Measurements from ENCODE around the gene C1orf210.

The C1orf210 gene

DNA sequence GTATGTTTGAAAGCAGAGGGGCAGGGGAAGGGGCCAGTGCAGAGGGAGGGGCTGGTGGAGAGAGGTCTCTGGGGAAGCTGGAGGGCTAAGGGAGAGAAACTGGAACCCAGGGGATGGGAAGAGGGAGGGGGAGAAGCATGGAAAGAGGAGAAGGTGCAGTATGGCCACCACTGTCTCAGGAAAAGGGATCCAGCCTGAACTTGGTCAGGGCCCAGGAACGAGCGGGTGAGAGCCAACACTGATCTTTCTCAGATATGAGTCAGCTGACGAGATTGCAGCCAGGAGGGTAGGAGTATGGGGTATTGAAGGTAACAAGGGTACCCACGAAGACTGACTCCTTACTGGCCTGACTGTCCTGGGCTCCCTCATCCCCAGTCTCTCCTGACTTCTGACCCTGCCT, 33.5 kb upstream of the C1orf210 start:
- no peaks in the 10 kb centered on the region for H3K4me1 ChIP-seq (ENCODE audit: insufficient read depth, low read length)
- no peak overlapping the region for H3K27ac ChIP-seq (ENCODE audit: low read depth, low read length)
- H3K36me3 ChIP-seq (ENCODE audit: insufficient read depth, low read length) = no peaks in the 10 kb centered on the region
- H3K9ac ChIP-seq (ENCODE audit: low read length) = no peak overlapping the region
- no peaks in the 10 kb centered on the region for H3K27me3 ChIP-seq (ENCODE audit: control insufficient read depth in 1 of 2, insufficient read depth in 2 of 2, low read length in 2 of 2)
- H3K4me3 ChIP-seq (ENCODE audit: low read depth in 1 of 2, low read length in 2 of 2) = no peak overlapping the region
- H3K9me3 ChIP-seq (ENCODE audit: low read length) = no peaks in the 10 kb centered on the region

- Histone ChIP-seq H3K4me3 (ENCODE audit: low read depth in 1 of 2, low read length in 2 of 2) (no peak overlapping the region), H3K9me3 (ENCODE audit: low read length) (no peaks in the 10 kb centered on the region), H3K27me3 (ENCODE audit: control insufficient read depth in 1 of 2, insufficient read depth in 2 of 2, low read length in 2 of 2) (no peaks in the 10 kb centered on the region), H3K36me3 (ENCODE audit: insufficient read depth, low read length) (no peaks in the 10 kb centered on the region), H3K27ac (ENCODE audit: low read depth, low read length) (no peak overlapping the region), H3K9ac (ENCODE audit: low read length) (no peak overlapping the region), H3K4me1 (ENCODE audit: insufficient read depth, low read length) (no peaks in the 10 kb centered on the region)
Observed at GRCh38 chr1:43317817-43318471, 32.6 kb upstream of the C1orf210 start.

DNA sequence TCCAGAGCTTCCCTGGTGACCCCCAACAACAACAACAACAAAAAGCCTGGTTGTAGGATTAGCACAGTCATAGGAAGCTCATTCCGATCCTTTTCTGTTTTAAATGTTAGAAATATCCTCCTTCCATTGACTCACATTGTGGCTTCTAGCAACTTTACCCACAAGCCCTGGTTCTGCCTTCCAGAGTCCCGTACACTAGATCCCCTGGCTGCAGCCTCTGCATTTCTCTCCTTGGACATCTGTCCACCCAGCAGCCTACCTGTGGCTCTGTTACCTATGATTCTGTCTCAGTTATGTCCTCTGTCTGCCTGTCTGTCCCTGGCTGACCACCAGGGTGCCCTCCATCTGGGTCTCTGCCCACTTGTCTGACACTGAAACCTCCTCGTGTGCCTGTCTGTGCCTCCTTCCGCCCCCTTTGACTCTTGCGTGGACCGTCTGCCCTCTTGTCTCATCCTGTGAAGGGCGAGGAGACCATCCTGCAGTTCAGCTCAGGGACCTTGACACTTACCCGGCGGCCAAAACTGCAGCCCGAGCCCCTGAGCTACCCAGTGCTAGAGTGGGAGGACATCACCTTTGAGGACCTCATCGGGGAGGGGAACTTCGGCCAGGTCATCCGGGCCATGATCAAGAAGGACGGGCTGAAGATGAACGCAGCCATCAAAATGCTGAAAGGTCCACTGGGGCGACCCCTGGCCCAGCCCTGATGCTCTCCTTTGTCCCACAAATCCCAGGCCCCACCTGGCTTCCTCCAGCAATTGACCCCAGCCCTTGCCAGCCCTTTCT, 31.5 kb upstream of the C1orf210 start:
- Histone ChIP-seq H3K27ac (ENCODE audit: low read depth, low read length) (no peak overlapping the region), H3K9me3 (ENCODE audit: low read length) (no peaks in the 10 kb centered on the region), H3K4me1 (ENCODE audit: insufficient read depth, low read length) (no peaks in the 10 kb centered on the region), H3K27me3 (ENCODE audit: control insufficient read depth in 1 of 2, insufficient read depth in 2 of 2, low read length in 2 of 2) (no peaks in the 10 kb centered on the region), H3K9ac (ENCODE audit: low read length) (no peak overlapping the region), H3K4me3 (ENCODE audit: low read depth in 1 of 2, low read length in 2 of 2) (no peak overlapping the region), H3K36me3 (ENCODE audit: insufficient read depth, low read length) (no peaks in the 10 kb centered on the region)

- no peaks in the 10 kb centered on the region for H3K27me3 ChIP-seq (ENCODE audit: control insufficient read depth in 1 of 2, insufficient read depth in 2 of 2, low read length in 2 of 2)
- no peaks in the 10 kb centered on the region for H3K9me3 ChIP-seq (ENCODE audit: low read length)
- H3K4me1 ChIP-seq (ENCODE audit: insufficient read depth, low read length) = no peaks in the 10 kb centered on the region
- H3K27ac ChIP-seq (ENCODE audit: low read depth, low read length) = no peak overlapping the region
- no peak overlapping the region for H3K9ac ChIP-seq (ENCODE audit: low read length)
- no peaks in the 10 kb centered on the region for H3K36me3 ChIP-seq (ENCODE audit: insufficient read depth, low read length)
- H3K4me3 ChIP-seq (ENCODE audit: low read depth in 1 of 2, low read length in 2 of 2) = no peak overlapping the region
Observed at GRCh38 chr1:43315963-43316737, 30.8 kb upstream of the C1orf210 start.

DNA sequence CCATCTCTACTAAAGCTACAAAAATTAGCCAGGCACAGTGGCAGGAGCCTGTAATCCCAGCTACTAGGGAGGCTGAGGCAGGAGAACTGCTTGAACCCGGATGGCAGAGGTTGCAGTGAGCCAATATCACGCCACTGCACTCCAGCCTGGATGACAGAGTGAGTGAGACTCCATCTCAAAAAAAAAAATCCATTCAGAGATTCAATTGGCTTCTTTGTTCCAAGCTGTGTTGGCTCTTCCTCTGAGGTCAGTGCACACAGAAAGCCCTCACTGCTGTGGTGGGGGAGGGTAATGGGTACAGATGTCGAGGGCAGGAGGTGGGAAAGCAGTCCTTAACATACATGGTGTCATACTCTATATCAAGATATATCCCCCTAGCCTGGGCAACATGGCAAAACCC, 30.1 kb upstream of the C1orf210 start:
- Histone ChIP-seq H3K27me3 (ENCODE audit: control insufficient read depth in 1 of 2, insufficient read depth in 2 of 2, low read length in 2 of 2) (no peaks in the 10 kb centered on the region), H3K4me1 (ENCODE audit: insufficient read depth, low read length) (no peaks in the 10 kb centered on the region), H3K36me3 (ENCODE audit: insufficient read depth, low read length) (no peaks in the 10 kb centered on the region), H3K4me3 (ENCODE audit: low read depth in 1 of 2, low read length in 2 of 2) (no peak overlapping the region), H3K9me3 (ENCODE audit: low read length) (no peaks in the 10 kb centered on the region), H3K9ac (ENCODE audit: low read length) (no peak overlapping the region), H3K27ac (ENCODE audit: low read depth, low read length) (no peak overlapping the region)

GRCh38 chr1:43314233-43314632, 28.9 kb upstream of the C1orf210 start:
- H3K27me3 ChIP-seq (ENCODE audit: control insufficient read depth in 1 of 2, insufficient read depth in 2 of 2, low read length in 2 of 2) = no peaks in the 10 kb centered on the region
- H3K4me3 ChIP-seq (ENCODE audit: low read depth in 1 of 2, low read length in 2 of 2) = no peak overlapping the region
- H3K9me3 ChIP-seq (ENCODE audit: low read length) = no peaks in the 10 kb centered on the region
- no peak overlapping the region for H3K27ac ChIP-seq (ENCODE audit: low read depth, low read length)
- H3K9ac ChIP-seq (ENCODE audit: low read length) = no peak overlapping the region
- no peaks in the 10 kb centered on the region for H3K4me1 ChIP-seq (ENCODE audit: insufficient read depth, low read length)
- H3K36me3 ChIP-seq (ENCODE audit: insufficient read depth, low read length) = no peaks in the 10 kb centered on the region

- H3K9ac ChIP-seq (ENCODE audit: low read length) = no peak overlapping the region
- no peak overlapping the region for H3K4me3 ChIP-seq (ENCODE audit: low read depth in 1 of 2, low read length in 2 of 2)
- H3K36me3 ChIP-seq (ENCODE audit: insufficient read depth, low read length) = no peaks in the 10 kb centered on the region
- H3K4me1 ChIP-seq (ENCODE audit: insufficient read depth, low read length) = no peaks in the 10 kb centered on the region
- no peak overlapping the region for H3K27ac ChIP-seq (ENCODE audit: low read depth, low read length)
- H3K27me3 ChIP-seq (ENCODE audit: control insufficient read depth in 1 of 2, insufficient read depth in 2 of 2, low read length in 2 of 2) = no peaks in the 10 kb centered on the region
- H3K9me3 ChIP-seq (ENCODE audit: low read length) = no peaks in the 10 kb centered on the region
Observed at GRCh38 chr1:43313771-43314170, 28.4 kb upstream of the C1orf210 start.

DNA sequence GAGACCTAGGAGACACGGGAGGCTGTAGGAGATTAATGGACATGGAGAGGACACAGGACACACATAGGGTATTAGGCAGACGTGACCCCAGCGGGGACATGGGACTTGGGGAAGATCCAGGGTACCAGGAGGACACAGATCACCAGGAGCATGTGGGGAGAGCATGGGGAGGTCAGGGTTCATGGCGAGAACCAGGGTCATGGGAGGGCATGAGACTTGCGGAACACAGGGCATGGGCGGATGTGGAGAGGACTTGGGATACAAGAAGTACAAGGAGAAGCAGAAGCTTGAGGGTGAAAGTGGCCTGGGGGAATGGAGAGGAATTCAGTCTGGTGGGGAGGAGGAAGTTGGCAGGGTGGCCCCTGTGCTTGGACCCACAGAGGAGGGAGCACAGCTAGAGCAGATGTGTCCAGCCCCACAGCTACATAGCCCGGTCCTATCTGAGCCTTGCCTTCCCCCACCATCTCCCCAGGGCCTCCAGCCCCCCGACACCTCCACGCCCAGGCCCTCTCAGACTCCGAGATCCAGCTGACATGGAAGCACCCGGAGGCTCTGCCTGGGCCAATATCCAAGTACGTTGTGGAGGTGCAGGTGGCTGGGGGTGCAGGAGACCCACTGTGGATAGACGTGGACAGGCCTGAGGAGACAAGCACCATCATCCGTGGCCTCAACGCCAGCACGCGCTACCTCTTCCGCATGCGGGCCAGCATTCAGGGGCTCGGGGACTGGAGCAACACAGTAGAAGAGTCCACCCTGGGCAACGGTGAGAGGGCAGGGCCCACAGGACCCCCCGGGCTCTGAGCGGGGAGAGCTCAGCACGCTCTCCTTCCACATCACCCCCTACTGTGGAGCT, 27.5 kb upstream of the C1orf210 start:
- no peaks in the 10 kb centered on the region for H3K4me1 ChIP-seq (ENCODE audit: insufficient read depth, low read length)
- no peak overlapping the region for H3K27ac ChIP-seq (ENCODE audit: low read depth, low read length)
- no peak overlapping the region for H3K4me3 ChIP-seq (ENCODE audit: low read depth in 1 of 2, low read length in 2 of 2)
- no peaks in the 10 kb centered on the region for H3K27me3 ChIP-seq (ENCODE audit: control insufficient read depth in 1 of 2, insufficient read depth in 2 of 2, low read length in 2 of 2)
- H3K9me3 ChIP-seq (ENCODE audit: low read length) = no peaks in the 10 kb centered on the region
- no peak overlapping the region for H3K9ac ChIP-seq (ENCODE audit: low read length)
- no peaks in the 10 kb centered on the region for H3K36me3 ChIP-seq (ENCODE audit: insufficient read depth, low read length)

DNA sequence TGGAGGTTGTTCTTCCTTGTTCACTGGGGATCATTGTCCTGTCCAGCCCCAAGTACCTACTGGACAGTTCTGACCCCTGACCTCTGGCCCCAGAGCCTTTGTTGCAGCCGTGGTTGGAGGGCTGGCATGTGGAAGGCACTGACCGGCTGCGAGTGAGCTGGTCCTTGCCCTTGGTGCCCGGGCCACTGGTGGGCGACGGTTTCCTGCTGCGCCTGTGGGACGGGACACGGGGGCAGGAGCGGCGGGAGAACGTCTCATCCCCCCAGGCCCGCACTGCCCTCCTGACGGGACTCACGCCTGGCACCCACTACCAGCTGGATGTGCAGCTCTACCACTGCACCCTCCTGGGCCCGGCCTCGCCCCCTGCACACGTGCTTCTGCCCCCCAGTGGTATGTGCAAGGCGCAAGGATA, 26.8 kb upstream of the C1orf210 start:
- no peaks in the 10 kb centered on the region for H3K36me3 ChIP-seq (ENCODE audit: insufficient read depth, low read length)

GRCh38 chr1:43311521-43311920, 26.1 kb upstream of the C1orf210 start:
- no peak overlapping the region for H3K9ac ChIP-seq (ENCODE audit: low read length)
- no peak overlapping the region for H3K4me3 ChIP-seq (ENCODE audit: low read depth in 1 of 2, low read length in 2 of 2)
- H3K27ac ChIP-seq (ENCODE audit: low read depth, low read length) = no peak overlapping the region
- H3K27me3 ChIP-seq (ENCODE audit: control insufficient read depth in 1 of 2, insufficient read depth in 2 of 2, low read length in 2 of 2) = no peaks in the 10 kb centered on the region
- H3K4me1 ChIP-seq (ENCODE audit: insufficient read depth, low read length) = no peaks in the 10 kb centered on the region
- H3K9me3 ChIP-seq (ENCODE audit: low read length) = no peaks in the 10 kb centered on the region
- no peaks in the 10 kb centered on the region for H3K36me3 ChIP-seq (ENCODE audit: insufficient read depth, low read length)

More for the DNA sequence above, 26.8 kb upstream of the C1orf210 start:
- no peak overlapping the region for H3K9ac ChIP-seq (ENCODE audit: low read length)
- no peaks in the 10 kb centered on the region for H3K27me3 ChIP-seq (ENCODE audit: control insufficient read depth in 1 of 2, insufficient read depth in 2 of 2, low read length in 2 of 2)
- no peaks in the 10 kb centered on the region for H3K9me3 ChIP-seq (ENCODE audit: low read length)
- no peak overlapping the region for H3K27ac ChIP-seq (ENCODE audit: low read depth, low read length)
- no peaks in the 10 kb centered on the region for H3K4me1 ChIP-seq (ENCODE audit: insufficient read depth, low read length)
- no peak overlapping the region for H3K4me3 ChIP-seq (ENCODE audit: low read depth in 1 of 2, low read length in 2 of 2)
